Right atrium auricular region (tissue), 2 donors: ENCODE data around the gene TMEM232. TPM values are rescaled to one million over a fixed set of nuclear protein-coding genes. Genes with fewer than 3 reads are reported as not detected.
"Not testable (repeated sequence)": the region's sequence is repeated elsewhere in the genome, so short reads cannot be mapped to it uniquely, and the experiment has no call there.

ENCODE experiments used
- DNase-seq: peaks from one replicate; pipeline ENCODE4 v3.0.0-alpha.2; 2019; ENCODE audit warnings: low spot score
- H3K27ac ChIP-seq, 2 donors: fragments of 200-600 bp; sonication (generic); 1 replicate in 1 of 2; 2 replicates in 1 of 2; pipeline ENCODE4 v1.5.1; 2016 to 2019
- H3K27me3 ChIP-seq, 2 donors: fragments of 200-600 bp; sonication (generic); one replicate each; pipeline versions ENCODE4 v1.5.1 to v1.6.0; 2017 to 2019
- H3K36me3 ChIP-seq: fragments of 200-600 bp; sonication (generic); one replicate; pipeline ENCODE4 v1.5.1; 2016
- H3K4me1 ChIP-seq, 2 donors: fragments of 200-600 bp; sonication (generic); one replicate each; pipeline versions ENCODE4 v1.5.1 to v1.6.0; 2017 to 2019
- H3K4me3 ChIP-seq, 2 donors: fragments of 200-600 bp; sonication (generic); 1 replicate in 1 of 2; 2 replicates in 1 of 2; pipeline ENCODE4 v1.5.1; 2017 to 2019; ENCODE audit warnings: mild to moderate bottlenecking in 1 of 2, moderate library complexity in 1 of 2
- H3K9me3 ChIP-seq, 2 donors: fragments of 200-600 bp; sonication (generic); one replicate each; pipeline ENCODE4 v1.5.1; 2019
- total RNA-seq, 2 donors: library from RNA; depleted of rRNA; stranded (reverse); fragments of >200 nt; gene quantifications; one replicate each; pipeline ENCODE4 v1.1.0, GENCODE V29; 2016
- TF ChIP-seq, protein P1 (sequence below), 2 donors: fragments of 200-600 bp; sonication (generic); IDR thresholded peaks; one replicate each; pipeline ENCODE4 v1.5.1; 2019; ENCODE audit warnings: antibody characterized with exemption in 2 of 2

TMEM232 gene
- total RNA-seq, 2 donors from 2014 or later: 1.1 to 1.2 TPM

DNA sequence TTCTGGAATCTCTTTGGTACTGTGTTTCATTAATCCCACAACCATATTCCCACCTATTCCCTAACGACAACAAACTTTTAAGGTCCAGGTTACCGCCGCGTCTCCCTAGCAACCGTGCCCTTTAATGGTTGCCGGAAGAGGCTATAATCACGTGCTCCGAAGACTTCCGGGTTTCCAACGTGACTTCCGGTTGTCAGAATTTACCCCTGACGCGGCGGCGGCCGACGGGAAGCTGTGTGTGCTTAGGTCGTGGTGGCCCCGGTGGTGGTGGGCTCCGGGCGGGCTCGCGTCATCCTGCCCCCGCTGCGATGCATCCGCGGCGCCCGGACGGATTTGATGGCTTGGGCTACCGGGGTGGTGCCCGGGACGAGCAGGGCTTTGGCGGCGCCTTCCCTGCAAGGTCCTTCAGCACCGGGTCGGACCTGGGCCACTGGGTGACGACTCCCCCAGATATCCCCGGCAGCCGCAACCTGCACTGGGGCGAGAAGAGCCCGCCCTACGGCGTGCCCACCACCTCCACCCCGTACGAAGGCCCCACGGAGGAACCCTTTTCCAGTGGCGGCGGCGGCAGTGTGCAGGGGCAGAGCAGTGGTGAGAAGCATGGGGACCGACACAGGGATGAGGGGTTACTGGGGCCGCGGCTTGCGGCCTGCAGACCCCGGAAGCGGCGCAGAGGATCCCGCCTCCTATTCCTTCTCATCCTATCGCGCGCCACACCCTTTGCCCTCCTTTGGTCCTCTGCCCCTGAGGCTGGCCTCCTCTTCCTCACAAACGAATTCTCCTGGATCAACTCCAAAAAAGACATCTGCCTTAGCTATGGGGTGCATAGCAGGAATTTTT lies 12.6 kb upstream of the TMEM232 start, which contains the start of gene SLC25A46:
Gene SLC25A46 (plus strand): TSS at position 196 of the 840 bp plus-strand sequence. CDS start 113 bp downstream, at position 309.
- peak; percentile 92 for DNase-seq
- Histone ChIP-seq H3K36me3 (peaks cover 3% of the 10 kb centered on the region), H3K9me3 (no peaks in the 10 kb centered on the region), H3K27ac (peak within 1 kb of the TSS; percentile 82 to 91), H3K4me3 (peak within 1 kb of the TSS; percentile 93 to 96), H3K27me3 (no peaks in the 10 kb centered on the region), H3K4me1 (peaks cover 0 to 9% of the 10 kb centered on the region in 2 donors)
- TF ChIP-seq, protein P1, sequence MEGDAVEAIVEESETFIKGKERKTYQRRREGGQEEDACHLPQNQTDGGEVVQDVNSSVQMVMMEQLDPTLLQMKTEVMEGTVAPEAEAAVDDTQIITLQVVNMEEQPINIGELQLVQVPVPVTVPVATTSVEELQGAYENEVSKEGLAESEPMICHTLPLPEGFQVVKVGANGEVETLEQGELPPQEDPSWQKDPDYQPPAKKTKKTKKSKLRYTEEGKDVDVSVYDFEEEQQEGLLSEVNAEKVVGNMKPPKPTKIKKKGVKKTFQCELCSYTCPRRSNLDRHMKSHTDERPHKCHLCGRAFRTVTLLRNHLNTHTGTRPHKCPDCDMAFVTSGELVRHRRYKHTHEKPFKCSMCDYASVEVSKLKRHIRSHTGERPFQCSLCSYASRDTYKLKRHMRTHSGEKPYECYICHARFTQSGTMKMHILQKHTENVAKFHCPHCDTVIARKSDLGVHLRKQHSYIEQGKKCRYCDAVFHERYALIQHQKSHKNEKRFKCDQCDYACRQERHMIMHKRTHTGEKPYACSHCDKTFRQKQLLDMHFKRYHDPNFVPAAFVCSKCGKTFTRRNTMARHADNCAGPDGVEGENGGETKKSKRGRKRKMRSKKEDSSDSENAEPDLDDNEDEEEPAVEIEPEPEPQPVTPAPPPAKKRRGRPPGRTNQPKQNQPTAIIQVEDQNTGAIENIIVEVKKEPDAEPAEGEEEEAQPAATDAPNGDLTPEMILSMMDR (IDR thresholded peaks at IDR 0.05): no peak

- no peaks in the 10 kb centered on the region for H3K9me3 ChIP-seq
- peak overlapping the region; percentile 93 to 96 for H3K4me3 ChIP-seq
- H3K27me3 ChIP-seq: no peaks in the 10 kb centered on the region
- peak overlapping the region; percentile 82 to 91 for H3K27ac ChIP-seq
- TF ChIP-seq, protein P1 (IDR thresholded peaks at IDR 0.05): no peak
- DNase-seq: peak; percentile 60
- peaks cover 0 to 9% of the 10 kb centered on the region in 2 donors for H3K4me1 ChIP-seq
- H3K36me3 ChIP-seq: no peaks in the 10 kb centered on the region
Measured at GRCh38 chr5:110738503-110738811, 12.0 kb upstream of the TMEM232 start.

GRCh38 chr5:110736753-110737152 lies 10.3 kb upstream of the TMEM232 start:
- TF ChIP-seq, protein P1 (IDR thresholded peaks at IDR 0.05): no peak
- H3K27me3 ChIP-seq: no peaks in the 10 kb centered on the region

GRCh38 chr5:110735556-110735955 lies 9.1 kb upstream of the TMEM232 start:
- TF ChIP-seq, protein P1 (IDR thresholded peaks at IDR 0.05): no peak
- Histone ChIP-seq H3K27me3 (no peaks in the 10 kb centered on the region), H3K27ac (no peak overlapping the region), H3K4me3 (no peak overlapping the region), H3K9me3 (no peaks in the 10 kb centered on the region), H3K4me1 (peaks cover 0 to 9% of the 10 kb centered on the region in 2 donors), H3K36me3 (no peaks in the 10 kb centered on the region)
- DNase-seq: no peak

More at GRCh38 chr5:110736753-110737152, 10.3 kb upstream of the TMEM232 start:
- no peak for DNase-seq
- Histone ChIP-seq H3K27ac (no peak overlapping the region), H3K9me3 (no peaks in the 10 kb centered on the region), H3K4me3 (no peak overlapping the region), H3K36me3 (no peaks in the 10 kb centered on the region), H3K4me1 (peaks cover 0 to 9% of the 10 kb centered on the region in 2 donors)

DNA sequence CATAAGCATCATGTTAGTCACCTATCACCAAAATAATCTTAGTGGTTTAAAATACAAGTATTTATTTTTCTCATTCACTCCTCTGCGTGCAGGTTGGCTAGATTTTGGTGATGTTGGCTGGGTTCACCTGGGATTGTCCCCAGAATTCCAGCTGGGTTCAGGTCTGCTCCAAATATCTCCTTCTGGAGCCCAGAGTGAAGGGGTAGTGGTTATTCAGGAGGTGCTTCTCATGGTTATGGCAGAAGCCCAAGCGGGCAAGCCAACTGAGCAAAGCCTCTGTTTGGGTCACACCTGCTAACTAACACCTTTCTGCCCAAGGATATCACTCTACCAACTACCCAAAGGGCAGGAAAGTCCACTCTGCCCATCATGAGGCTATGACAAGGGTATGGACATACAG lies 7.6 kb upstream of the TMEM232 start:
- TF ChIP-seq, protein P1 (IDR thresholded peaks at IDR 0.05): no peak
- DNase-seq: no peak
- Histone ChIP-seq H3K4me3 (no peak overlapping the region), H3K4me1 (no peaks in the 10 kb centered on the region), H3K36me3 (no peaks in the 10 kb centered on the region), H3K27me3 (no peaks in the 10 kb centered on the region), H3K9me3 (no peaks in the 10 kb centered on the region), H3K27ac (no peak overlapping the region)

DNA sequence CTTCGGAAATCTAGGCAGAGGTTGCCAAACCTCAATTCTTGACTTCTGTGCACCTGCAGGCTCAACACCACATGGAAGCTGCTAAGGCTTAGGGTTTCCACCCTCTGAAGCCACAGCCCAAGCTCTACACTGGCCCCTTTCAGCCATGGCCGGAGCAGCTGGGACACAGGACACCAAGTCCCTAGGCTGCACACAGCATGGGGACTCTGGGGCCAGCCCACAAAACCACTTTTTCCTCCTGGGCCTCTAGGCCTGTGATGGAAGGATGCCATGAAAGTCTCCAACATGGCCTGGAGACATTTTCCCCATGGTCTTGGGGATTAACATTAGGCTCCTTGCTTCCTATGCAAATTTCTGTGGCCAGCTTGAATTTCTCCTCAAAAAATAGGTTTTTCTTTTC lies 5.0 kb upstream of the TMEM232 start:
- H3K9me3 ChIP-seq, H3K4me1 ChIP-seq, DNase-seq, H3K27ac ChIP-seq, H3K36me3 ChIP-seq, H3K4me3 ChIP-seq, H3K27me3 ChIP-seq: not testable (repeated sequence)
